ACHN (cell line): ENCODE results near the gene ZNF621.
A peak's percentile ranks its signal among the peaks of the same experiment; 100 is the strongest.
"Not testable (repeated sequence)": the region's sequence is repeated elsewhere in the genome, so short reads cannot be mapped to it uniquely, and the experiment has no call there.

ENCODE experiments used
- DNase-seq: peaks from one replicate; pipeline ENCODE4 v3.0.0-alpha.2; 2015
- in situ Hi-C: cut with HindIII; loops from 2 replicates; pipeline ENCODE4 v1.10.0; 2017; ENCODE audit warnings: low sequenced_read_pairs, low pct_ligation_motif_present, low pct_unique_long_range_greater_than_20kb

ZNF621 gene

GRCh38 chr3:40524222-40524567 lies 565 bp upstream of the ZNF621 start:
- peak; percentile 7 for DNase-seq
- in situ Hi-C loops = no loop called here

- in situ Hi-C loops = no loop called here
- no peak for DNase-seq
Measured at GRCh38 chr3:40528426-40528825, 3.7 kb downstream of the ZNF621 start.

- DNase-seq = peak; percentile 4
- in situ Hi-C loops = no loop called here
Measured at GRCh38 chr3:40532252-40532651, 7.5 kb downstream of the ZNF621 start.

GRCh38 chr3:40534283-40534682 lies 9.5 kb downstream of the ZNF621 start:
- no peak for DNase-seq
- in situ Hi-C loops = no loop called here

GRCh38 chr3:40546816-40547215 lies 22.1 kb downstream of the ZNF621 start:
- no peak for DNase-seq
- in situ Hi-C loops = no loop called here

GRCh38 chr3:40550167-40550566 lies 25.4 kb downstream of the ZNF621 start:
- in situ Hi-C loops = no loop called here

GRCh38 chr3:40557575-40558161 lies 32.9 kb downstream of the ZNF621 start:
- no peak for DNase-seq
- in situ Hi-C loops = no loop called here

More at GRCh38 chr3:40550167-40550566, 25.4 kb downstream of the ZNF621 start:
- DNase-seq = no peak

GRCh38 chr3:40562482-40562881 lies 37.7 kb downstream of the ZNF621 start:
- DNase-seq, in situ Hi-C loops: not testable (repeated sequence)

GRCh38 chr3:40565629-40566028 lies 40.9 kb downstream of the ZNF621 start:
- in situ Hi-C loops, DNase-seq: not testable (repeated sequence)

GRCh38 chr3:40566694-40567093 lies 41.9 kb downstream of the ZNF621 start:
- DNase-seq = no peak
- in situ Hi-C loops = no loop called here

- in situ Hi-C loops = no loop called here
- DNase-seq = no peak
Measured at GRCh38 chr3:40572588-40572987, 47.8 kb downstream of the ZNF621 start.

- in situ Hi-C loops = no loop called here
- DNase-seq = no peak
Measured at GRCh38 chr3:40574050-40574449, 49.3 kb downstream of the ZNF621 start.

- in situ Hi-C loops = no loop called here
- DNase-seq = no peak
Measured at GRCh38 chr3:40574661-40575060, 49.9 kb downstream of the ZNF621 start.

GRCh38 chr3:40576396-40576795 lies 51.6 kb downstream of the ZNF621 start:
- in situ Hi-C loops = no loop called here
- no peak for DNase-seq

- in situ Hi-C loops = no loop called here
- DNase-seq = peak; percentile 62
Measured at GRCh38 chr3:40580494-40581091, 55.8 kb downstream of the ZNF621 start.

GRCh38 chr3:40581166-40581565 lies 56.4 kb downstream of the ZNF621 start:
- in situ Hi-C loops = no loop called here
- no peak for DNase-seq

- in situ Hi-C loops = no loop called here
- no peak for DNase-seq
Measured at GRCh38 chr3:40582401-40583027, 57.8 kb downstream of the ZNF621 start.

GRCh38 chr3:40583691-40584090 lies 58.9 kb downstream of the ZNF621 start:
- in situ Hi-C loops = no loop called here
- no peak for DNase-seq

GRCh38 chr3:40584625-40585189 lies 59.9 kb downstream of the ZNF621 start:
- in situ Hi-C loops = no loop called here
- peak; percentile 59 for DNase-seq
